Activated naive CD4-positive, alpha-beta T cell treated with anti-CD3 and anti-CD28 coated beads, Interleukin-2, amount 50 U/mL, for 24 hours (primary cell): ENCODE results near the gene CD93.

Experiments used
- H3K27ac Mint-ChIP-seq: one replicate; pipeline ENCODE4 v1.8.0; 2021; ENCODE audit warnings: mild to moderate bottlenecking, mixed read lengths
- H3K27me3 Mint-ChIP-seq: one replicate; pipeline ENCODE4 v1.8.0; 2021; ENCODE audit warnings: mixed read lengths
- H3K36me3 Mint-ChIP-seq: one replicate; pipeline ENCODE4 v1.8.0; 2021; ENCODE audit warnings: mixed read lengths
- H3K4me1 Mint-ChIP-seq: one replicate; pipeline ENCODE4 v1.8.0; 2021; ENCODE audit warnings: mixed read lengths
- H3K4me3 Mint-ChIP-seq: one replicate; pipeline ENCODE4 v1.8.0; 2021; ENCODE audit warnings: mild to moderate bottlenecking, mixed read lengths
- H3K9me3 Mint-ChIP-seq: one replicate; pipeline ENCODE4 v1.8.0; 2021; ENCODE audit warnings: mixed read lengths

CD93 gene

DNA sequence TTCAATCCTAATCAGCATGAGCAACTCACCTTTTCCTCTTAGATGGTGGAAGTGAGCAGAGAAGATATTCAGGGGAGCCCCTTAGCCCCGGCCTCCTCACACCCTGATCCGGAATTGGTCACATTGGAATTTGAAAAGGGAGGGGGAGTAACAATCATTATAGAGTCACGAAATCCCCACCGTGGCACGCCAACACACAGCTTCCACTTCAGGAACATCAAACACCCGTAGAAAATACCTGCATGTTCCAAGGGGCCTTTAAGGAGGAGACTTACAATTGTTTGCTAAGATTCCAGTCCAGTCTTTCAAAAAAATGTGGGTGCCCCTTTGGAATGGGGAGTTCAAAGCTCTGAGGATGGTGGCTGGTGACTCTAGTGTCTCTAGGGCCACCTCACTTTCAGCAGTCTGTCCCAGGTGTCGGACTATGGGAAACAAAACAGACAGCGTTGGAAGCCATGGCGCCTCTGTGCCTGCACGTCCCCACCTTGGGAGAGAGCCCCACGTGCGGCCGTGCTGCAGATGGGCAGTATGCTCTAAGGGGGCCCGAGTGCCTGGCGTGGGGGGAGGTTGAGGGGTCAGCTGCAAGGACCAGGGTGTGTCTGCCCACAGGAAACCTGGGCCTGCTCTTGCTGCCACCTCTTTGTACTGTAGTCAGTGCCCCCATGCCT, 2.4 kb downstream of the CD93 start:
- H3K27ac Mint-ChIP-seq = no peak overlapping the region
- no peaks in the 10 kb centered on the region for H3K9me3 Mint-ChIP-seq
- no peak overlapping the region for H3K4me3 Mint-ChIP-seq
- no peaks in the 10 kb centered on the region for H3K4me1 Mint-ChIP-seq
- H3K27me3 Mint-ChIP-seq = no peaks in the 10 kb centered on the region
- H3K36me3 Mint-ChIP-seq = no peaks in the 10 kb centered on the region

GRCh38 chr20:23082846-23083552, 3.1 kb downstream of the CD93 start:
- no peak overlapping the region for H3K27ac Mint-ChIP-seq
- no peaks in the 10 kb centered on the region for H3K36me3 Mint-ChIP-seq
- H3K9me3 Mint-ChIP-seq = no peaks in the 10 kb centered on the region
- H3K4me1 Mint-ChIP-seq = no peaks in the 10 kb centered on the region
- no peak overlapping the region for H3K4me3 Mint-ChIP-seq
- no peaks in the 10 kb centered on the region for H3K27me3 Mint-ChIP-seq

DNA sequence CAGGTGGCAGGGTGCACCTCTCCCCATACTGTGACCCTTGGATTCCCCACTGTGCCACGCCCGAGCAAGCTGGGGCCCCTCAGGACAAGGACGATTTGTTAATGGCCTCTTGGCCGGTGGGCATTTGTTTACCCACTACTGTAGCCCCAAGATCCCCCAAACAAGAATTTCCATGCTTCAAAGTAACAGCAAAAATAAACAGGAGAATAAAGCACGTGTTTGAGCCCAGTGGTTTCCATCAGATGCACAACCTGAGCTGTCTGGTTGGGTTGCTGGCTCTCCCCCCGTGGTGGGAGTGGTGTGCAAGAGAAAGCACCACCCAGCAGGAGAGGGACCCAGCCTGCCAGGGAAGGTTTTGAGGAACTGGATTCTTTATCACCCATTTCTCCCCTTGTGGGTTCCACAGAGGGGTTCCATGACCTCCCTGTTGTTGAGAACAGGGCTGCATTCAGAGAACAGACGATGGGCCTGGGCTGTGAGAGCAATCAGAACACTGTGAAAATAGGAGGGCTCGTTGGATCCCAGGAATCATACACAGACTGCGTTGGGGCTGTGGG, 4.8 kb downstream of the CD93 start:
- Mint-ChIP-seq H3K4me3 (no peak overlapping the region), H3K36me3 (no peaks in the 10 kb centered on the region), H3K9me3 (no peaks in the 10 kb centered on the region), H3K27me3 (no peaks in the 10 kb centered on the region), H3K27ac (no peak overlapping the region), H3K4me1 (no peaks in the 10 kb centered on the region)

DNA sequence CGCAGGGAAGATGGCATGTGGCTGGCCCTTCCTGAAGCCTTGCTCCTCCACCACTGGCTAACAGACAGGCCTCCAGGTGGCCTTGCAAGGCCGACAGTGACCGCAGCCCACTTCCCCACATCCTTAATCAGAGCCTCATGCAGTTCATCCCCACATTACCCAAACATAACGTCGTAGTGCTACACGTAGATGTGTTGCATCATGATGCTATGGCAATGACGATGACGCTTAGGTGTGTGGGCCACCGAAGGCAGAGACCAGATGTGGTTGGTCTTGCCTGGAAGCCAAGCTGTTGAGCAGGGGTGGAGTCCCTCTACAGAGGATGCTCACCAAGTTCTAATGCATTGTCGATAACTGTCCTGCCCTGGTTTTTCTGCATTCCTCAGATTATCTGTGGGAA, 5.6 kb downstream of the CD93 start:
- Mint-ChIP-seq H3K4me1 (no peaks in the 10 kb centered on the region), H3K9me3 (no peaks in the 10 kb centered on the region), H3K4me3 (no peak overlapping the region), H3K36me3 (no peaks in the 10 kb centered on the region), H3K27ac (no peak overlapping the region), H3K27me3 (peaks cover 2% of the 10 kb centered on the region)

DNA sequence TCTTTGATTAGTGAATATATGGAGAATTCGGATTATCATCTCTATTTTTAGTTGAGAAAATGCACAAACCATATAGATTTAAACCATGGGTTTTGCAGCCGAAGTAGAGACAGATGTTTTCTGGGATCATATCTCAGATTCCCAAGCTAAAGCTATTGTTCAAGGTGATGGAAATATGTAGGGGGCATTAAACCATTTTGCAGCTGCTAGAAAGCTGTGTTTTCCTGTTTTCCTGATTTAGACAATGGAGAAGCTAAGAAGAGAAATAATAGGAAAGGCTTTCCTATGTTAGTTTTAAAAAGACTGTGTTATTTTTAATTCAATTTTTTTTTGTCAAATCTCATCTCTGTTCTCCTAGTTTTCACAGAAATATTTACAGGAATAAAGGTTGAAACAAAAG, 6.2 kb downstream of the CD93 start:
- peaks cover 2% of the 10 kb centered on the region for H3K27me3 Mint-ChIP-seq
- no peaks in the 10 kb centered on the region for H3K4me1 Mint-ChIP-seq
- no peaks in the 10 kb centered on the region for H3K36me3 Mint-ChIP-seq
- no peak overlapping the region for H3K4me3 Mint-ChIP-seq
- H3K27ac Mint-ChIP-seq = no peak overlapping the region
- no peaks in the 10 kb centered on the region for H3K9me3 Mint-ChIP-seq

DNA sequence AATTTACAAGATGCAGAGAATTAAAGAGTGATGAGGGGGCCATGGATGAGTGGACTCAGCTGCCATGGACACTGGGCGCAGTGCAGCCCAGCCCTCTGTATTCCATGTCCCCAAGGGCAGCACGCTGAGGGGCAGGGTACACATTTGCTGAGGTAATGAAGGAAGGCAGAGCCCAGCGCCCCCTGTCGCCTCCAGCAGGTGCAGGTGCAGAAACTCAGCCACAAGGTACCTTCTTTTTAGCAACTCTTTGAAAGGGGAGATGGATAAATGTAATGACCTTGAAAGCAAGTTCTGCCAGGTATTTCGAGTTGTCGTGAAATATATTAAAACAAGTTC, 7.1 kb downstream of the CD93 start:
- Mint-ChIP-seq H3K4me1 (no peaks in the 10 kb centered on the region), H3K27me3 (peaks cover 2% of the 10 kb centered on the region), H3K4me3 (no peak overlapping the region), H3K27ac (no peak overlapping the region), H3K36me3 (no peaks in the 10 kb centered on the region), H3K9me3 (no peaks in the 10 kb centered on the region)

DNA sequence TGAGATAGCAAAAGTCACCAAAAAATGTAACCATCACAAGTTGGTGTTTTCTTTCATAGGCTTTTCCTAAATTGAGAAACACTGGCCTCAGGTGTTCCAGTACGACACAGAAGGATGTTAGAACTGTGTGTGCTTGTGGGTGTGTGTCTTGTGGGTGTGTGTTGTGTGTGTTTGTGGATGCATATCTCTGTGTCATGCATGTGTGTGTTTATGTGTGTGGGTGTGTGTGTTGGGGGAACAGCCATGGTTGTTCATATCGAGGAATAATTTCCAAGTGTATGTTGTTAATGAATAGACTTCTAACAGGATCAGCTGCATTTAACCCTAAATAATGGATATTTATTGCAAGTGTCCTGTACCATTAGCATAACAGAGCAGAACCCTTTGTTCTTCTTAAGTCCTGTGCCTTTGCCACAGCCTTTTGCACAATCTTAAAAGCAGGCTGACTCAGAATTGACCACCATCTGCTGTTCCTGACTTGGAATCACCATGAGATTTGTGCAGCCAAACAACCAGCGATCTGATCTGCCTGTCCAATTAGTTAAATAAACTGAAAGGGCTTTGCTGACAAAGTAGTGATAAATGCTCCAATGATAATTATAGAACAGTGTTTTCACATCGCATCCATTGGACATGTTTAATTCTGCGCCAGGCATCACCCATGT, 7.6 kb downstream of the CD93 start:
- Mint-ChIP-seq H3K4me1 (no peaks in the 10 kb centered on the region), H3K27me3 (peaks cover 2% of the 10 kb centered on the region), H3K4me3 (no peak overlapping the region), H3K27ac (no peak overlapping the region), H3K36me3 (no peaks in the 10 kb centered on the region), H3K9me3 (no peaks in the 10 kb centered on the region)

- no peaks in the 10 kb centered on the region for H3K36me3 Mint-ChIP-seq
- H3K4me1 Mint-ChIP-seq = no peaks in the 10 kb centered on the region
- H3K27me3 Mint-ChIP-seq = peaks cover 2% of the 10 kb centered on the region
- H3K4me3 Mint-ChIP-seq = no peak overlapping the region
- no peak overlapping the region for H3K27ac Mint-ChIP-seq
- H3K9me3 Mint-ChIP-seq = no peaks in the 10 kb centered on the region
Measured at GRCh38 chr20:23077277-23077676, 8.8 kb downstream of the CD93 start.

GRCh38 chr20:23074052-23074451, 12.1 kb downstream of the CD93 start:
- Mint-ChIP-seq H3K27me3 (peaks cover 2% of the 10 kb centered on the region), H3K4me1 (no peaks in the 10 kb centered on the region)

GRCh38 chr20:23072892-23073586, 13.1 kb downstream of the CD93 start:
- Mint-ChIP-seq H3K27me3 (peaks cover 2% of the 10 kb centered on the region), H3K27ac (no peak overlapping the region), H3K4me3 (no peak overlapping the region), H3K9me3 (no peaks in the 10 kb centered on the region), H3K4me1 (no peaks in the 10 kb centered on the region), H3K36me3 (no peaks in the 10 kb centered on the region)

More at GRCh38 chr20:23074052-23074451, 12.1 kb downstream of the CD93 start:
- no peaks in the 10 kb centered on the region for H3K36me3 Mint-ChIP-seq
- no peaks in the 10 kb centered on the region for H3K9me3 Mint-ChIP-seq
- H3K27ac Mint-ChIP-seq = no peak overlapping the region
- H3K4me3 Mint-ChIP-seq = no peak overlapping the region

- no peak overlapping the region for H3K4me3 Mint-ChIP-seq
Measured at GRCh38 chr20:23071996-23072395, 14.1 kb downstream of the CD93 start.

DNA sequence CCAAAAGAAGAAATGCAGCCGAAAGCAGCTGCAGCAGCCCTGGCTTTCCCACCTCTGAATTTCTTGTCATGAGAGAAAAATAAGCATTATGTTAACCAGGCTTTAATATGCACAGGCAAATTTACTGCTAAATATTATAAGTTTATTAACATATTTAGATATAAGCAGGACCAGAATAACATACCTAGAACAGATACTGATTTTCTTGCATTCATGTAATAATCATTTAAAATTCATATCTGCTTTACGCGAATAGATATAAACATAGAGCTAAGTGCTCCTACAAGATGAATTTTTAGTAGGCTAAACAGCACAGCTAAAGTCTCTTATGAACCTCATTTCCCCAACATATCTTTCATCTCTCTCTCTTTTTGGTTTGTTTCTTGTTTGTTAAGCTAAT, 14.7 kb downstream of the CD93 start:
- no peak overlapping the region for H3K27ac Mint-ChIP-seq
- H3K9me3 Mint-ChIP-seq = no peaks in the 10 kb centered on the region
- no peak overlapping the region for H3K4me3 Mint-ChIP-seq
- no peaks in the 10 kb centered on the region for H3K36me3 Mint-ChIP-seq
- peaks cover 2% of the 10 kb centered on the region for H3K27me3 Mint-ChIP-seq
- no peaks in the 10 kb centered on the region for H3K4me1 Mint-ChIP-seq

More at GRCh38 chr20:23071996-23072395, 14.1 kb downstream of the CD93 start:
- Mint-ChIP-seq H3K27me3 (peaks cover 2% of the 10 kb centered on the region), H3K36me3 (no peaks in the 10 kb centered on the region), H3K9me3 (no peaks in the 10 kb centered on the region), H3K4me1 (no peaks in the 10 kb centered on the region), H3K27ac (no peak overlapping the region)

GRCh38 chr20:23069108-23069507, 17.0 kb downstream of the CD93 start:
- no peaks in the 10 kb centered on the region for H3K36me3 Mint-ChIP-seq
- no peak overlapping the region for H3K27ac Mint-ChIP-seq
- H3K4me1 Mint-ChIP-seq = no peaks in the 10 kb centered on the region
- H3K27me3 Mint-ChIP-seq = peaks cover 6% of the 10 kb centered on the region
- H3K9me3 Mint-ChIP-seq = no peaks in the 10 kb centered on the region
- H3K4me3 Mint-ChIP-seq = no peak overlapping the region

DNA sequence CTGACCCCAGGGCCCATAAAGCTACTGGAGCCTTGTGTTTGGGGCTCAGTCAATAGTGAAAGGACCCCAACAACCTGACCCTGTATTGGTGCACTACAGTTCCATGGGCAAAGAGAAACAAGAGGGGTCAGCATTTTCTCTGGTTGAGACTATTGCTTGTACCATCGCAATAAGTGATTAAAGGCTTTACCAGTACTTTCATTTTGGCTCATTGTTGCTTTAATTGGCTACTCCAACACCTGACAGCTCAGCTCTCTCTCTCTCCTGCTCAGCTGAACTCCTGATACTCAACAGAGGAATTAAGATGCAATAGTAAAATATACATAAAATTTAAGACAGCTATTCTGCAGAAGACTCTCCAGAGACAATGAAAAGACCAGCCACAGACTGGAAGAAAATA, 17.8 kb downstream of the CD93 start:
- Mint-ChIP-seq H3K4me3 (no peak overlapping the region), H3K36me3 (no peaks in the 10 kb centered on the region), H3K9me3 (no peaks in the 10 kb centered on the region), H3K27me3 (peaks cover 6% of the 10 kb centered on the region), H3K27ac (no peak overlapping the region), H3K4me1 (no peaks in the 10 kb centered on the region)

GRCh38 chr20:23066772-23067171, 19.4 kb downstream of the CD93 start:
- Mint-ChIP-seq H3K27ac (no peak overlapping the region), H3K9me3 (no peaks in the 10 kb centered on the region), H3K4me1 (no peaks in the 10 kb centered on the region), H3K4me3 (no peak overlapping the region), H3K36me3 (no peaks in the 10 kb centered on the region), H3K27me3 (peaks cover 6% of the 10 kb centered on the region)
